SH-SY5Y (cell line): ENCODE measurements around the gene NDUFS8.

Experiments
- GATA2 ChIP-seq: IDR thresholded peaks from 2 replicates; pipeline ENCODE4 v1.6.1; 2011; ENCODE audit warnings: mild to moderate bottlenecking, low read depth, low read length
- GATA3 ChIP-seq: IDR thresholded peaks from 2 replicates; pipeline ENCODE4 v1.6.1; 2011; ENCODE audit warnings: low read depth, mild to moderate bottlenecking, low read length, moderate library complexity

DNA sequence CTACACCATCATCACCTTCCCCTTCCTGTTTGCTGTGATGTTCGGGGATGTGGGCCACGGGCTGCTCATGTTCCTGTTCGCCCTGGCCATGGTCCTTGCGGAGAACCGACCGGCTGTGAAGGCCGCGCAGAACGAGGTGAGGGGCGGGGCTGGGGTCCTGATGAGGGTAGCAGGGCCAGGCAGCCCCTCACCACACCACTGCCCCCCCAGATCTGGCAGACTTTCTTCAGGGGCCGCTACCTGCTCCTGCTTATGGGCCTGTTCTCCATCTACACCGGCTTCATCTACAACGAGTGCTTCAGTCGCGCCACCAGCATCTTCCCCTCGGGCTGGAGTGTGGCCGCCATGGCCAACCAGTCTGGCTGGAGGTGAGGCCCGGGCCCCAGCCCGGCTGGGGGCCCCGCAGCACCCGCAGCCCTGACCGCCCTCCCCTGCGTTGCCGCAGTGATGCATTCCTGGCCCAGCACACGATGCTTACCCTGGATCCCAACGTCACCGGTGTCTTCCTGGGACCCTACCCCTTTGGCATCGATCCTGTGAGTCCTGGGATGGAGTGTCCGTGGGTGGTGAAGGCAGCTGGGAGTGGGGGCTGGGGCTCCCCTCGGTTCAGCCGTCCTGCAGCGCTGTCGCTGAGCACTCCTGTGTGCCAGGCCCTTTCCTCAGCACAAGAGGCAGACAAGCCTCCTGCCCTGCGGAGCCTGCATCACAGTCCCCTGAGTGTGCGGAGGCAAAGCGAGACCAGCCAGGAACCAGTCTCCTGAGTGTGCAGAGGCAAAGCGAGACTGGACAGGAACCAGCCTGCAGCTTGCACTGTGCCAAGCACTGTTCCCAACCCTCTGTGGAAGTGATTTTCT, 17.2 kb downstream of the NDUFS8 start:
- TF ChIP-seq GATA2, result no peak
- TF ChIP-seq GATA3, result no peak
